ENCODE measurements around the gene KLHDC10. TPM values are rescaled to one million over a fixed set of nuclear protein-coding genes. Genes with fewer than 3 reads are reported as not detected.
"Not testable (repeated sequence)": the region's sequence is repeated elsewhere in the genome, so short reads cannot be mapped to it uniquely, and the experiment has no call there.

The KLHDC10 gene
- 10 to 100 TPM; 19.1 to 19.5 TPM for total RNA-seq
- 1 to 10 TPM; 1.9 to 2.4 (median 2.3) TPM for polyA plus RNA-seq
- total RNA-seq, result 30.5 to 53.8 (median 41.0) reads per million in 6 experiments

- Mint-ChIP-seq H3K27me3 (peaks cover 0 to 2% (median 0%) of the 10 kb centered on the region in 5 donors), H3K9me3 (no peaks in the 10 kb centered on the region), H3K27ac (peak within 1 kb of the TSS; percentile 84 to 97 (median 96)), H3K36me3 (peaks cover 0 to 13% (median 0%) of the 10 kb centered on the region in 3 donors), H3K4me1 (peaks cover 28 to 51% (median 47%) of the 10 kb centered on the region in 4 donors), H3K4me3 (peak within 1 kb of the TSS; percentile 86 to 99 (median 93))
- DNase-seq, result peak; percentile 83 to 99 (median 97)
- peak; percentile 93 to 95 for ATAC-seq
- POLR2A ChIA-PET, result interaction anchor here (0.6 to 2.2 kb wide), 9 partner anchors 14 to 458 kb away, joined by 3 to 15 read pairs (median 3); partner anchors contain the start of genes TMEM209 and ZC3HC1
These were observed at the start of gene KLHDC10 for GRCh38 chr7:130069978-130070860. Gene KLHDC10, plus strand, starts transcription at chr7:130070534. Its CDS starts 110 bp downstream, at chr7:130070644.

- Mint-ChIP-seq H3K27ac (peak overlapping the region in 1 of 10 donors; percentile 11), H3K27me3 (no peaks in the 10 kb centered on the region), H3K4me3 (no peak overlapping the region), H3K36me3 (peaks cover 0 to 89% (median 33%) of the 10 kb centered on the region in 3 donors), H3K9me3 (no peaks in the 10 kb centered on the region), H3K4me1 (peaks cover 0 to 2% (median 0%) of the 10 kb centered on the region in 4 donors)
- ATAC-seq (no peak), DNase-seq (no peak)
- POLR2A ChIA-PET, result no interaction called here
These were observed 49.1 kb upstream of the KLHDC10 start for GRCh38 chr7:130021105-130021834.

GRCh38 chr7:130022115-130022514 is 48.2 kb upstream of the KLHDC10 start:
- no peak for DNase-seq
- Mint-ChIP-seq H3K9me3 (no peaks in the 10 kb centered on the region), H3K4me3 (no peak overlapping the region), H3K27me3 (no peaks in the 10 kb centered on the region), H3K4me1 (peaks cover 0 to 2% (median 0%) of the 10 kb centered on the region in 4 donors), H3K36me3 (peaks cover 0 to 93% (median 35%) of the 10 kb centered on the region in 3 donors), H3K27ac (no peak overlapping the region)
- POLR2A ChIA-PET, result no interaction called here
- ATAC-seq, result no peak

GRCh38 chr7:130022623-130023175 is 47.6 kb upstream of the KLHDC10 start:
- Mint-ChIP-seq H3K27me3 (no peaks in the 10 kb centered on the region), H3K27ac (peak overlapping the region in 2 of 10 donors; percentile 11 to 67), H3K36me3 (peaks cover 0 to 97% (median 36%) of the 10 kb centered on the region in 3 donors), H3K4me3 (no peak overlapping the region), H3K4me1 (peaks cover 0 to 4% (median 0%) of the 10 kb centered on the region in 4 donors), H3K9me3 (no peaks in the 10 kb centered on the region)
- no peak for DNase-seq
- POLR2A ChIA-PET, result no interaction called here
- no peak for ATAC-seq

- ATAC-seq (no peak), DNase-seq (no peak)
- Mint-ChIP-seq H3K4me3 (no peak overlapping the region), H3K27ac (no peak overlapping the region), H3K27me3 (no peaks in the 10 kb centered on the region), H3K9me3 (no peaks in the 10 kb centered on the region), H3K36me3 (peaks cover 0 to 94% (median 27%) of the 10 kb centered on the region in 3 donors), H3K4me1 (peaks cover 0 to 4% (median 0%) of the 10 kb centered on the region in 4 donors)
- POLR2A ChIA-PET, result no interaction called here
These were observed 45.9 kb upstream of the KLHDC10 start for GRCh38 chr7:130024390-130024789.

- DNase-seq, result no peak
- POLR2A ChIA-PET, result interaction anchor here (0.6 kb wide), 1 partner anchor 321 kb away, joined by 3 read pairs; no protein-coding TSS in a partner anchor
- Mint-ChIP-seq H3K9me3 (no peaks in the 10 kb centered on the region), H3K4me1 (peaks cover 0 to 4% (median 0%) of the 10 kb centered on the region in 4 donors), H3K4me3 (no peak overlapping the region), H3K27ac (no peak overlapping the region), H3K27me3 (no peaks in the 10 kb centered on the region), H3K36me3 (peaks cover 0 to 74% (median 23%) of the 10 kb centered on the region in 3 donors)
- ATAC-seq, result no peak
These were observed 37.6 kb upstream of the KLHDC10 start for GRCh38 chr7:130032698-130033097.

- POLR2A ChIA-PET, result no interaction called here
- H3K4me3 Mint-ChIP-seq, result no peak overlapping the region
- H3K27me3 Mint-ChIP-seq, result no peaks in the 10 kb centered on the region
- ATAC-seq, result no peak
- H3K4me1 Mint-ChIP-seq, result peaks cover 0 to 2% (median 0%) of the 10 kb centered on the region in 4 donors
- no peak for DNase-seq
- H3K36me3 Mint-ChIP-seq, result peaks cover 0 to 78% (median 16%) of the 10 kb centered on the region in 3 donors
- no peaks in the 10 kb centered on the region for H3K9me3 Mint-ChIP-seq
- H3K27ac Mint-ChIP-seq, result no peak overlapping the region
These were observed 32.6 kb upstream of the KLHDC10 start for GRCh38 chr7:130037703-130038102.

GRCh38 chr7:130040576-130040975 is 29.8 kb upstream of the KLHDC10 start:
- POLR2A ChIA-PET, result interaction anchor here (0.6 to 1.0 kb wide), 2 partner anchors 11 to 167 kb away, joined by 4 to 9 read pairs; no protein-coding TSS in a partner anchor
- Mint-ChIP-seq H3K36me3 (peaks cover 0 to 84% (median 12%) of the 10 kb centered on the region in 3 donors), H3K27me3 (no peaks in the 10 kb centered on the region), H3K27ac (no peak overlapping the region), H3K4me1 (peaks cover 0 to 4% (median 1%) of the 10 kb centered on the region in 4 donors), H3K9me3 (no peaks in the 10 kb centered on the region), H3K4me3 (no peak overlapping the region)
- ATAC-seq, result no peak
- DNase-seq, result no peak

GRCh38 chr7:130047831-130048230 is 22.5 kb upstream of the KLHDC10 start:
- no peak for DNase-seq
- POLR2A ChIA-PET, result interaction anchor here (0.9 kb wide), 1 partner anchor 157 kb away, joined by 3 read pairs; the partner anchor contains the start of gene TMEM209
- ATAC-seq, result no peak
- H3K4me1 Mint-ChIP-seq, result peaks cover 5 to 21% (median 11%) of the 10 kb centered on the region in 4 donors
- no peaks in the 10 kb centered on the region for H3K27me3 Mint-ChIP-seq
- H3K9me3 Mint-ChIP-seq, result no peaks in the 10 kb centered on the region
- H3K36me3 Mint-ChIP-seq, result peaks cover 0 to 46% (median 2%) of the 10 kb centered on the region in 3 donors
- no peak overlapping the region for H3K4me3 Mint-ChIP-seq
- no peak overlapping the region for H3K27ac Mint-ChIP-seq

- Mint-ChIP-seq H3K4me3 (peak overlapping the region in 1 of 10 donors; percentile 42), H3K4me1 (peaks cover 5 to 21% (median 11%) of the 10 kb centered on the region in 4 donors), H3K27ac (no peak overlapping the region), H3K27me3 (peaks cover 0 to under 1% (median 0%) of the 10 kb centered on the region in 5 donors), H3K9me3 (no peaks in the 10 kb centered on the region), H3K36me3 (peaks cover 0 to 35% (median 2%) of the 10 kb centered on the region in 3 donors)
- no peak for DNase-seq
- POLR2A ChIA-PET, result interaction anchor here (0.9 to 1.2 kb wide), 2 partner anchors 21 to 156 kb away, joined by 3 read pairs; partner anchors contain the start of gene TMEM209
- ATAC-seq, result no peak
These were observed 21.4 kb upstream of the KLHDC10 start for GRCh38 chr7:130048906-130049305.

GRCh38 chr7:130052250-130052649 is 18.1 kb upstream of the KLHDC10 start:
- not testable (repeated sequence) for H3K36me3 Mint-ChIP-seq, H3K9me3 Mint-ChIP-seq, H3K27me3 Mint-ChIP-seq, ATAC-seq, DNase-seq
- POLR2A ChIA-PET, result interaction anchor here (0.7 to 1.6 kb wide), 4 partner anchors 11 to 548 kb away, joined by 4 to 10 read pairs (median 4); partner anchors contain the start of gene KLHDC10
- H3K4me3 Mint-ChIP-seq, result peak overlapping the region in 7 of 10 donors; percentile 12 to 43 (median 25)
- peak overlapping the region in 1 of 10 donors; percentile 37 for H3K27ac Mint-ChIP-seq
- H3K4me1 Mint-ChIP-seq, result peaks cover 5 to 15% (median 11%) of the 10 kb centered on the region in 4 donors

GRCh38 chr7:130055198-130055597 is 15.1 kb upstream of the KLHDC10 start:
- not testable (repeated sequence) for H3K9me3 Mint-ChIP-seq, DNase-seq, H3K27me3 Mint-ChIP-seq, H3K4me1 Mint-ChIP-seq, ATAC-seq, H3K27ac Mint-ChIP-seq, H3K36me3 Mint-ChIP-seq
- POLR2A ChIA-PET, result interaction anchor here (0.7 to 1.1 kb wide), 2 partner anchors 15 to 1193 kb away, joined by 4 read pairs; partner anchors contain the start of gene KLHDC10
- peak overlapping the region in 1 of 10 donors; percentile 24 for H3K4me3 Mint-ChIP-seq
